Measurements from ENCODE around the gene ARMC9. TPM values are rescaled to one million over a fixed set of nuclear protein-coding genes. Genes with fewer than 3 reads are reported as not detected.

The ARMC9 gene
- total and polyA plus RNA-seq, 4 donors: 20.5 to 51.6 (median 38.6) TPM

- H3K9ac ChIP-seq (ENCODE audit: insufficient read depth in 1 of 2, low read length in 2 of 2): no peak overlapping the region
- H3K4me1 ChIP-seq (ENCODE audit: control insufficient read depth in 5 of 5, insufficient read depth in 5 of 5, low read length in 5 of 5): no peaks in the 10 kb centered on the region
- peaks cover 0 to 11% (median 8%) of the 10 kb centered on the region in 4 donors for H3K36me3 ChIP-seq (ENCODE audit: control insufficient read depth in 4 of 4, insufficient read depth in 4 of 4, low read length in 4 of 4)
- DNase-seq (no peak), ATAC-seq (ENCODE audit: insufficient read depth, low FRiP score) (no peak)
- no peak overlapping the region for H3K27ac ChIP-seq (ENCODE audit: low read depth in 1 of 2, low read length in 1 of 2)
- H3K27me3 ChIP-seq (ENCODE audit: control insufficient read depth in 3 of 3, insufficient read depth in 3 of 3, low read length in 2 of 3): no peaks in the 10 kb centered on the region
- TF ChIP-seq, protein P1, sequence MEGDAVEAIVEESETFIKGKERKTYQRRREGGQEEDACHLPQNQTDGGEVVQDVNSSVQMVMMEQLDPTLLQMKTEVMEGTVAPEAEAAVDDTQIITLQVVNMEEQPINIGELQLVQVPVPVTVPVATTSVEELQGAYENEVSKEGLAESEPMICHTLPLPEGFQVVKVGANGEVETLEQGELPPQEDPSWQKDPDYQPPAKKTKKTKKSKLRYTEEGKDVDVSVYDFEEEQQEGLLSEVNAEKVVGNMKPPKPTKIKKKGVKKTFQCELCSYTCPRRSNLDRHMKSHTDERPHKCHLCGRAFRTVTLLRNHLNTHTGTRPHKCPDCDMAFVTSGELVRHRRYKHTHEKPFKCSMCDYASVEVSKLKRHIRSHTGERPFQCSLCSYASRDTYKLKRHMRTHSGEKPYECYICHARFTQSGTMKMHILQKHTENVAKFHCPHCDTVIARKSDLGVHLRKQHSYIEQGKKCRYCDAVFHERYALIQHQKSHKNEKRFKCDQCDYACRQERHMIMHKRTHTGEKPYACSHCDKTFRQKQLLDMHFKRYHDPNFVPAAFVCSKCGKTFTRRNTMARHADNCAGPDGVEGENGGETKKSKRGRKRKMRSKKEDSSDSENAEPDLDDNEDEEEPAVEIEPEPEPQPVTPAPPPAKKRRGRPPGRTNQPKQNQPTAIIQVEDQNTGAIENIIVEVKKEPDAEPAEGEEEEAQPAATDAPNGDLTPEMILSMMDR (IDR thresholded peaks at IDR 0.05; ENCODE audit: control extremely low read depth, extremely low read depth): no peak
- H3K9me3 ChIP-seq (ENCODE audit: control insufficient read depth in 4 of 4, insufficient read depth in 3 of 4, low read length in 3 of 4): no peaks in the 10 kb centered on the region
- no peak overlapping the region for H3K4me3 ChIP-seq
- WGBS, 2 donors: 88 to 89% methylated on average over 14 of the region's 14 CpGs
Measured at GRCh38 chr2:231334179-231334930, 135.9 kb downstream of the ARMC9 start.

DNA sequence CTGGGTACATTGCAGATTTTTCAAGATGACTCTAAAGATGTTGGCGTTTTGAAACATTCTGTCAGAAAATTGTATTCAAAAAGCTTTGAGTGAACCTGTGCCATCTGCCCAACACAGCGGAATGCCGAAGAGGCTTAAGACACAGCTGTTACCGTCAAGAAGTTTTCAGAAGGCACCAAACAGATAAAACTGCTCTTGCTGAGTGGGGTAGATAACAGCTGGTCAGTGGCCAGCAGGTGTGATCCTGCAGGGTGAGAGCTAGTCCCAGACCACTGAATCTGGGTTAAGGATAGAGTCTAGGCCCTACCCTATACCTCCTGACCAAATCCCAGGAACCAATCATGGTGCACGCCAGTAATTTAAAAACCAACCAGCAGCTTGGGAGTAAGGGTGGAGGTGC, 136.6 kb downstream of the ARMC9 start:
- Histone ChIP-seq H3K27me3 (ENCODE audit: control insufficient read depth in 3 of 3, insufficient read depth in 3 of 3, low read length in 2 of 3) (no peaks in the 10 kb centered on the region), H3K27ac (ENCODE audit: low read depth in 1 of 2, low read length in 1 of 2) (no peak overlapping the region), H3K4me3 (no peak overlapping the region), H3K9ac (ENCODE audit: insufficient read depth in 1 of 2, low read length in 2 of 2) (no peak overlapping the region), H3K36me3 (ENCODE audit: control insufficient read depth in 4 of 4, insufficient read depth in 4 of 4, low read length in 4 of 4) (peaks cover 0 to 11% (median 8%) of the 10 kb centered on the region in 4 donors), H3K9me3 (ENCODE audit: control insufficient read depth in 4 of 4, insufficient read depth in 3 of 4, low read length in 3 of 4) (no peaks in the 10 kb centered on the region), H3K4me1 (ENCODE audit: control insufficient read depth in 5 of 5, insufficient read depth in 5 of 5, low read length in 5 of 5) (no peaks in the 10 kb centered on the region)
- no peak for ATAC-seq (ENCODE audit: insufficient read depth, low FRiP score)
- TF ChIP-seq, protein P1 (IDR thresholded peaks at IDR 0.05; ENCODE audit: control extremely low read depth, extremely low read depth): no peak
- WGBS, 2 donors: 96% methylated on average over 5 of the region's 5 CpGs
- DNase-seq: no peak

- no peaks in the 10 kb centered on the region for H3K4me1 ChIP-seq (ENCODE audit: control insufficient read depth in 5 of 5, insufficient read depth in 5 of 5, low read length in 5 of 5)
- no peak overlapping the region for H3K9ac ChIP-seq (ENCODE audit: insufficient read depth in 1 of 2, low read length in 2 of 2)
- ATAC-seq (ENCODE audit: insufficient read depth, low FRiP score) (no peak), DNase-seq (no peak)
- H3K27ac ChIP-seq (ENCODE audit: low read depth in 1 of 2, low read length in 1 of 2): no peak overlapping the region
- H3K27me3 ChIP-seq (ENCODE audit: control insufficient read depth in 3 of 3, insufficient read depth in 3 of 3, low read length in 2 of 3): no peaks in the 10 kb centered on the region
- H3K36me3 ChIP-seq (ENCODE audit: control insufficient read depth in 4 of 4, insufficient read depth in 4 of 4, low read length in 4 of 4): peaks cover 0 to 11% (median 8%) of the 10 kb centered on the region in 4 donors
- WGBS, 2 donors: 95 to 97% methylated on average over 13 of the region's 13 CpGs
- H3K4me3 ChIP-seq: no peak overlapping the region
- H3K9me3 ChIP-seq (ENCODE audit: control insufficient read depth in 4 of 4, insufficient read depth in 3 of 4, low read length in 3 of 4): no peaks in the 10 kb centered on the region
- TF ChIP-seq, protein P1 (IDR thresholded peaks at IDR 0.05; ENCODE audit: control extremely low read depth, extremely low read depth): no peak
Measured at GRCh38 chr2:231335591-231335990, 137.2 kb downstream of the ARMC9 start.

Data from lung (tissue), 12 donors.